Measurements from ENCODE around the gene APLP2. TPM values are rescaled to one million over a fixed set of nuclear protein-coding genes. Genes with fewer than 3 reads are reported as not detected.

APLP2 gene
- total and polyA plus RNA-seq, 2 of the 13 experiments (the other 11 are each of a cell fraction or from before 2014, with no cell fraction given) = 315 to 594 TPM

GRCh38 chr11:130069659-130070108 is at the start of gene APLP2 (continued):
- TF ChIP-seq ZNF710 (CRISPR knock-in tag; IDR thresholded peaks at IDR 0.05; ENCODE audit: borderline replicate concordance) = peak; percentile 55; the same call in 1 of the 2 replicates
- peak; percentile 53; the same call in 1 of the 2 replicates for TF ChIP-seq HBP1 (CRISPR knock-in tag; IDR thresholded peaks at IDR 0.05; ENCODE audit: low read depth)
- 0 out of 2 replicates have a peak, but pooled peaks have one; percentile 25 for TF ChIP-seq ZBTB20 (CRISPR knock-in tag; IDR thresholded peaks at IDR 0.05; ENCODE audit: borderline replicate concordance, low read depth)
- peak; percentile 74; the same call in 1 of the 2 replicates for TF ChIP-seq SALL1 (CRISPR knock-in tag; IDR thresholded peaks at IDR 0.05)
- TF ChIP-seq GABPA (IDR thresholded peaks at IDR 0.05; ENCODE audit: low read depth, low read length) = peak; percentile 64
- peak; percentile 90 for TF ChIP-seq GABPA (CRISPR knock-in tag; IDR thresholded peaks at IDR 0.05; ENCODE audit: low read depth)
- TF ChIP-seq ZNF20 (CRISPR knock-in tag; IDR thresholded peaks at IDR 0.05) = no peak
- peak; percentile 10; the same call in 1 of the 2 replicates for TF ChIP-seq TOPORS (CRISPR knock-in tag; IDR thresholded peaks at IDR 0.05)
- peak; percentile 24; the same call in 1 of the 2 replicates for TF ChIP-seq ZNF362 (CRISPR knock-in tag; IDR thresholded peaks at IDR 0.05; ENCODE audit: borderline replicate concordance)
- TF ChIP-seq STAG1 (CRISPR knock-in tag; IDR thresholded peaks at IDR 0.05) = 0 out of 2 replicates have a peak, but pooled peaks have one; percentile 7
- no peak for TF ChIP-seq SOX6 (IDR thresholded peaks at IDR 0.05)
- peak; percentile 42; the same call in 1 of the 2 replicates for TF ChIP-seq SOX6 (CRISPR knock-in tag; IDR thresholded peaks at IDR 0.05)
- no peak for TF ChIP-seq CENPT (CRISPR knock-in tag; IDR thresholded peaks at IDR 0.05; ENCODE audit: low read depth)
- peak; percentile 42; the same call in 1 of the 2 replicates for TF ChIP-seq IRF2 (CRISPR knock-in tag; IDR thresholded peaks at IDR 0.05)
- 0 out of 2 replicates have a peak, but pooled peaks have one; percentile 45 for TF ChIP-seq ZNF431 (CRISPR knock-in tag; IDR thresholded peaks at IDR 0.05; ENCODE audit: borderline replicate concordance, low read depth)
- no peak for TF ChIP-seq AGO1 (IDR thresholded peaks at IDR 0.05; ENCODE audit: low read depth, low read length, poor library complexity, severe bottlenecking)
- peak; percentile 29; the same call in 1 of the 2 replicates for TF ChIP-seq ZNF776 (CRISPR knock-in tag; IDR thresholded peaks at IDR 0.05)
- TF ChIP-seq ZSCAN31 (CRISPR knock-in tag; IDR thresholded peaks at IDR 0.05; ENCODE audit: low read depth) = peak; percentile 45
- no peak for TF ChIP-seq SMARCC2 (IDR thresholded peaks at IDR 0.05)
- 0 out of 2 replicates have a peak, but pooled peaks have one; percentile 32 for TF ChIP-seq ZBTB44 (CRISPR knock-in tag; IDR thresholded peaks at IDR 0.05)
- TF ChIP-seq KLF16 (CRISPR knock-in tag; IDR thresholded peaks at IDR 0.05) = peak in 1 of 2 experiments; percentile 64; a peak in 1 of 4 replicates
- peak; percentile 42; the same call in 1 of the 2 replicates for TF ChIP-seq SATB2 (CRISPR knock-in tag; IDR thresholded peaks at IDR 0.05)

All from HepG2 (cell line).